Retinal pigment epithelial cell (primary cell): ENCODE results near the gene SDCCAG8.

Source experiments
- DNase-seq: peaks from one replicate; pipeline ENCODE4 v3.0.0-alpha.2; 2010; ENCODE audit warnings: low read depth
- H3K4me3 ChIP-seq: 2 replicates; pipeline ENCODE4 v1.5.1; 2011; ENCODE audit warnings: mild to moderate bottlenecking, low read length, control low read depth, moderate library complexity
- CTCF ChIP-seq: conservative IDR thresholded peaks from 2 replicates; pipeline ENCODE4 v1.5.1; 2011; ENCODE audit warnings: low read depth, low read length, control low read depth, inconsistent platforms

SDCCAG8 gene

GRCh38 chr1:243313635-243314536 is 58.0 kb downstream of the SDCCAG8 start:
- H3K4me3 ChIP-seq: no peak overlapping the region
- no peak for TF ChIP-seq CTCF
- no peak for DNase-seq

- no peak for TF ChIP-seq CTCF
- DNase-seq: peak; percentile 69
- H3K4me3 ChIP-seq: no peak overlapping the region
Measured at GRCh38 chr1:243315455-243315854, 59.6 kb downstream of the SDCCAG8 start.

- no peak for TF ChIP-seq CTCF
- no peak for DNase-seq
- peak overlapping the region; percentile 32 for H3K4me3 ChIP-seq
Measured at GRCh38 chr1:243315893-243316292, 60.1 kb downstream of the SDCCAG8 start.

GRCh38 chr1:243316366-243316989 is 60.6 kb downstream of the SDCCAG8 start:
- no peak for DNase-seq
- peak overlapping the region; percentile 32 for H3K4me3 ChIP-seq
- TF ChIP-seq CTCF: no peak

- peak; percentile 84 for DNase-seq
- H3K4me3 ChIP-seq: peak overlapping the region; percentile 1
- TF ChIP-seq CTCF: no peak
Measured at GRCh38 chr1:243320224-243320623, 64.4 kb downstream of the SDCCAG8 start.

- DNase-seq: no peak
- H3K4me3 ChIP-seq: no peak overlapping the region
- TF ChIP-seq CTCF: no peak
Measured at GRCh38 chr1:243322326-243322725, 66.5 kb downstream of the SDCCAG8 start.
